GM21786 (cell line): ENCODE results near the gene MAP3K20.
"Not testable (repeated sequence)": the region's sequence is repeated elsewhere in the genome, so short reads cannot be mapped to it uniquely, and the experiment has no call there.

Experiments used
- ATAC-seq: cut with Tn5 transposase; IDR thresholded peaks from one replicate; pipeline ENCODE4 v1.9.1; 2021; ENCODE audit not compliant: unreplicated experiment

MAP3K20 gene

DNA sequence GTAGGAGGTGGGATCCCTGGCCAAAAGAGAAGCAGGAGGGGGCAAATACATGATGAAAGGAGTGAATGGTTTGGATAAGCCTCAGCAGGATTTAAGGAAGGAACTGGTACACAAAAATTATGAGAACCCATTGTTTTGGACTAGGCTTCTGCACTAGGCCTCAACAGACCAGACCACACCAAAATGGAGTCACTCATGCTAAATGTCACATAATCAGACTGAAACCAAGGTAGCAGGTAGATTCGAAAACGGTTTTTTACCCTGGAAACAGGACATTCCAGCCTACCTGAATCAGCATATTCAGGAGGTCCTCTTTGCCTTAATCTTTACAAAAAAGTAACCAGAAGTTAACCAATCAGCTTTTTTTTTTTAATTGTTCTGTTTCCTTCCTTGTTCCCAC, 229.7 kb downstream of the MAP3K20 start:
- ATAC-seq = no peak

DNA sequence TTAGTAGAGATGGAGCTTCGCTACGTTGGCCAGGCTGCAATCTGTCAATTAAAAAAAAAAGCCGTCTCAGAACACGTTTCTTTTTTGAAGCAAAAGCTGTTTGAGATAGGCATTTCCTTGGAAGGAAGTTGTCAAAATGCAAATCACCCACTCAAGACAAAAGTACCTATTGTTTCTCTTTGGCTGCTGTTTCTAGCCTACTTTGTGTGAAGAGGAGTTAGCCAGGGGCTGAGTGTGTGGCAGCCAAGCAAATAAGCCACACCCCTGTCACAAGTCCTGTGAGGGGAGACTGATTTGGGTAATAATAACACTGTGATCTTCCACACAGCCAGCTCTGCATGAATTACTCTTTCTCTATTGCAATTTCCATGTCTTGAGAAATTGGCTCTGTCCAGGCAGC, 231.6 kb downstream of the MAP3K20 start:
- ATAC-seq = peak; percentile 86

DNA sequence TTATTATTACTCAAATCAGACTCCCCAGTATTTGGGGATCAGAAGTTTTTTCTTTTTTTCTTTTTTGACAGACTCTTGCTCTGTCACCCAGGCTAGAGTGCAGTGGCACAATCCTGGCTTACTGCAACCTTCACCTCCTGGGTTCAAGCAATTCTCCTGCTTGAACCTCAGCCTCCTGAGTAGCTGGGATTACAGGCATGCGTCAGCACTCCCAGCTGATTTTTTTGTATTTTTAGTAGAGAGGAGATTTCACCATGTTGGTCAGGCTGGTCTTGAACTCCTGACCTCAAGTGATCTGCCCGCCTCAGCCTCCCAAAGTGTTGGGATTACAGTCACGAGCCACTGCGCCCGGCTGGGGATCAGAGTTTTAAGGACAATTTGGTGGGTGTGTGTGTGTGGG, 233.7 kb downstream of the MAP3K20 start:
- not testable (repeated sequence) for ATAC-seq

DNA sequence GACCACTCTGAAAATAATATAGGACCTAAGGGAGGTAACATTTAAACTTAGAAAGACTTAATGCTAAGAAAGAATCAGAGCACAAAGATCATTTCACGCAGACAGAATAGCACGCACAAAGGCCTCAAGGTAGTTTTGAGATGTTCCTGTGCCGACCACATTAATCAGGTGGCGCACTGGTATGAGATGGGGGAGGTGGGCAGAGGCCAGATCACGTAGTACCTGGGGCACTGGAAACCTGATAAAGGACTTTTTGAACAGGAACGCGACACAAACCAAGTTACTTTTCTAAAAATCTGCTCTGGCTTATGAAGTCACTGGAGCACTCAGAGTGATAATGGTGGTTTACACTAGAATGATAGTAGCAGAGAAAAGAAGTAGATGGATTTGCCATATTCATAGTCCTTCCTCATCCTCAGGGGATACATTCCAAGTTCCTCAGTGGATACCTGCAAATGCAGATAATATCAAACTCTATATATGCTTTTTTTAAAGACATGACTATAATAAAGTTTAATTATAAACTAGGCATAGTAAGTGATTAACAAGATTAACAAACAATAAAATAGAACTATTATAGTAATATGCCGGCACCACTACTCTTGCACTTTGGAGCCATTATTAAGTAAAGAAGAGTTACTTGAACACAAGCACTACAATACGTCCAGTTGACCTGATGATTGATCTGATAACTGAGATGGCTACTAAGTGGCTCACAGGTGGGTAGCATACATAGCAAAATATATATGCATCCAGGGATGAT, 236.4 kb downstream of the MAP3K20 start:
- ATAC-seq = no peak
